Kidney (tissue), 14 donors: ENCODE results near the gene SNX15. TPM values are rescaled to one million over a fixed set of nuclear protein-coding genes. Genes with fewer than 3 reads are reported as not detected.
A peak's percentile ranks its signal among the peaks of the same experiment; 100 is the strongest.

Experiments
- DNase-seq, 5 donors: peaks; one replicate each; pipeline ENCODE4 v3.0.0-alpha.2; 2013 to 2020
- FAIRE-seq: peaks from 2 replicates; lab custom pipeline; 2012; peaks lifted over from hg19 to GRCh38; lab: Jason Lieb, UNC
- H3K27ac ChIP-seq, 2 donors: one replicate each; pipeline ENCODE4 v1.7.0; 2013; ENCODE audit warnings: low read depth in 2 of 2, low read length in 2 of 2, inconsistent platforms in 1 of 2
- H3K27me3 ChIP-seq: one replicate; pipeline ENCODE4 v1.7.1; 2013; ENCODE audit warnings: low read length, inconsistent platforms; ENCODE audit not compliant: control insufficient read depth, insufficient read depth
- H3K36me3 ChIP-seq, 3 donors: one replicate each; pipeline versions ENCODE4 v1.7.0 to v1.7.1; 2013; ENCODE audit warnings: low read length in 3 of 3, control low read depth in 1 of 3, inconsistent platforms in 1 of 3; ENCODE audit not compliant: insufficient read depth in 3 of 3, control insufficient read depth in 2 of 3
- H3K4me1 ChIP-seq, 3 donors: one replicate each; pipeline versions ENCODE4 v1.7.0 to v1.7.1; 2013; ENCODE audit warnings: low read length in 3 of 3, inconsistent platforms in 1 of 3, low read depth in 1 of 3; ENCODE audit not compliant: control insufficient read depth in 2 of 3, insufficient read depth in 2 of 3
- H3K4me3 ChIP-seq, 3 donors: one replicate each; pipeline versions ENCODE4 v1.7.0 to v1.8.1; 2013; ENCODE audit warnings: low read length in 3 of 3, control low read depth in 1 of 3, inconsistent platforms in 1 of 3
- H3K9ac ChIP-seq, 3 donors: one replicate each; pipeline versions ENCODE4 v1.7.0 to v1.7.1; 2013; ENCODE audit warnings: low read length in 3 of 3, control low read depth in 1 of 3, inconsistent platforms in 1 of 3
- H3K9me3 ChIP-seq, 3 donors: one replicate each; pipeline versions ENCODE4 v1.7.0 to v1.7.1; 2013; ENCODE audit warnings: low read length in 3 of 3, control low read depth in 1 of 3, inconsistent platforms in 1 of 3; ENCODE audit not compliant: control insufficient read depth in 2 of 3, insufficient read depth in 1 of 3
- CTCF ChIP-seq: IDR thresholded peaks from 3 replicates; pipeline ENCODE4 v1.5.1; 2012; ENCODE audit warnings: mild to moderate bottlenecking, moderate library complexity, borderline replicate concordance; ENCODE audit not compliant: insufficient read depth; ENCODE audit errors: extremely low read depth
- intact Hi-C: fragments of 100-400 bp; cut with DNase I; formaldehyde crosslinking; loops from one replicate; pipeline ENCODE4 v1.11.1; 2022
- polyA plus RNA-seq: library from polyadenylated mRNA; stranded (reverse); fragments of 350-450 nt; fragmentation: Illumina TruSeq; extraction: RNeasy Lipid Tissue Mini Kit (QIAGEN cat#74804); gene quantifications from one replicate; pipeline ENCODE4 v1.2.3, GENCODE V29; 2014; ENCODE audit warnings: low read depth, low replicate concordance; ENCODE audit not compliant: insufficient read depth
- total RNA-seq: library from RNA; stranded (reverse); fragmentation: NEBNext Ultra II Directional; extraction: Animal tissue kit (Norgen Biotek cat#: 25700); gene quantifications from one replicate; pipeline ENCODE4 v1.2.1, GENCODE V29; 2021
- donor health status: control.
- donor health status: control.
- donor health status: control.
- donor health status: control.
- donor health status: control.
- donor health status: DM: yes; HTN: yes; CAD: no.
- donor health status: Normal renal cell carcinoma (clear cell type).

SNX15 gene
- total and polyA plus RNA-seq, 2 donors from 2014 or later = 27.7 to 29.6 TPM

GRCh38 chr11:65034423-65034822 is 7.2 kb downstream of the SNX15 start:
- Histone ChIP-seq H3K4me1 (no peaks in the 10 kb centered on the region), H3K36me3 (peaks cover 0 to 25% (median 21%) of the 10 kb centered on the region in 3 donors), H3K4me3 (no peak overlapping the region), H3K27me3 (no peaks in the 10 kb centered on the region), H3K9me3 (no peaks in the 10 kb centered on the region), H3K27ac (no peak overlapping the region), H3K9ac (no peak overlapping the region)
- DNase-seq (no peak), FAIRE-seq (no peak)
- TF ChIP-seq CTCF = no peak
- intact Hi-C loops = no loop called here

- DNase-seq = peak in 2 of 5 donors; percentile 19 to 22
- Histone ChIP-seq H3K27me3 (no peaks in the 10 kb centered on the region), H3K36me3 (peaks cover 0 to 25% (median 21%) of the 10 kb centered on the region in 3 donors), H3K27ac (no peak overlapping the region), H3K4me3 (no peak overlapping the region), H3K9ac (no peak overlapping the region), H3K4me1 (no peaks in the 10 kb centered on the region), H3K9me3 (no peaks in the 10 kb centered on the region)
- TF ChIP-seq CTCF = no peak
- FAIRE-seq = no peak
- intact Hi-C loops = no loop called here
Measured at GRCh38 chr11:65035579-65035978, 8.3 kb downstream of the SNX15 start.

GRCh38 chr11:65036931-65037330 is 9.7 kb downstream of the SNX15 start:
- no peak for FAIRE-seq

More at GRCh38 chr11:65036931-65037330, 9.7 kb downstream of the SNX15 start:
- Histone ChIP-seq H3K27ac (no peak overlapping the region), H3K4me1 (peaks cover 0 to 3% (median 0%) of the 10 kb centered on the region in 3 donors), H3K9ac (no peak overlapping the region), H3K27me3 (no peaks in the 10 kb centered on the region), H3K4me3 (no peak overlapping the region), H3K36me3 (peaks cover 0 to 22% (median 18%) of the 10 kb centered on the region in 3 donors), H3K9me3 (no peaks in the 10 kb centered on the region)
- no peak for TF ChIP-seq CTCF
- intact Hi-C loops = no loop called here
- no peak for DNase-seq
